ENCODE results near the gene MUC21.

The MUC21 gene

GRCh38 chr6:31035862-31036497, 52.5 kb downstream of the MUC21 start:
- Mint-ChIP-seq H3K9me3 (no peaks in the 10 kb centered on the region), H3K4me3 (no peak overlapping the region), H3K36me3 (ENCODE audit: low read depth) (no peaks in the 10 kb centered on the region), H3K27me3 (ENCODE audit: low read depth) (peaks cover 5% of the 10 kb centered on the region), H3K4me1 (ENCODE audit: low read depth) (peaks cover 2% of the 10 kb centered on the region), H3K27ac (no peak overlapping the region)
- DNase-seq (ENCODE audit: low spot score), result no peak

GRCh38 chr6:31037169-31037568, 53.7 kb downstream of the MUC21 start:
- Mint-ChIP-seq H3K4me3 (no peak overlapping the region), H3K9me3 (no peaks in the 10 kb centered on the region), H3K4me1 (ENCODE audit: low read depth) (peaks cover 2% of the 10 kb centered on the region), H3K27ac (no peak overlapping the region), H3K36me3 (ENCODE audit: low read depth) (no peaks in the 10 kb centered on the region), H3K27me3 (ENCODE audit: low read depth) (peaks cover 5% of the 10 kb centered on the region)
- DNase-seq (ENCODE audit: low spot score), result no peak

GRCh38 chr6:31037682-31038081, 54.2 kb downstream of the MUC21 start:
- Mint-ChIP-seq H3K27me3 (ENCODE audit: low read depth) (peaks cover 5% of the 10 kb centered on the region), H3K4me3 (no peak overlapping the region), H3K4me1 (ENCODE audit: low read depth) (peaks cover 4% of the 10 kb centered on the region), H3K36me3 (ENCODE audit: low read depth) (no peaks in the 10 kb centered on the region), H3K27ac (no peak overlapping the region), H3K9me3 (no peaks in the 10 kb centered on the region)
- DNase-seq (ENCODE audit: low spot score), result no peak

GRCh38 chr6:31038559-31038958, 55.0 kb downstream of the MUC21 start:
- DNase-seq (ENCODE audit: low spot score), result no peak
- Mint-ChIP-seq H3K36me3 (ENCODE audit: low read depth) (no peaks in the 10 kb centered on the region), H3K4me1 (ENCODE audit: low read depth) (peaks cover 7% of the 10 kb centered on the region), H3K9me3 (no peaks in the 10 kb centered on the region), H3K4me3 (no peak overlapping the region), H3K27me3 (ENCODE audit: low read depth) (peaks cover 5% of the 10 kb centered on the region), H3K27ac (no peak overlapping the region)

Measured in T-helper 2 cell treated with Interferon-gamma antibody and Interleukin-4, amounts not matched to agents 5 μg/mL and 100 μg/mL, for 36 hours (primary cell).